Activated CD8-positive, alpha-beta memory T cell treated with anti-CD3 and anti-CD28 coated beads for 1 hour (primary cell): ENCODE data around the gene FASTKD3.
"Not testable (repeated sequence)": the region's sequence is repeated elsewhere in the genome, so short reads cannot be mapped to it uniquely, and the experiment has no call there.

ENCODE experiments used
- DNase-seq, 2 donors: peaks; one replicate each; pipeline ENCODE4 v3.0.0-alpha.2; 2020; ENCODE audit warnings: low read depth in 1 of 2; ENCODE audit errors: extremely low read depth in 1 of 2

The FASTKD3 gene

GRCh38 chr5:7868773-7869473 lies at the start of gene FASTKD3, which contains the start of gene MTRR:
FASTKD3 (minus strand) TSS chr5:7869031; CDS start chr5:7868083, 948 bp downstream.
MTRR (plus strand) TSS chr5:7869148; CDS start chr5:7870795, 1,647 bp downstream.
- peak; percentile 69 to 83 for DNase-seq

- DNase-seq = no peak
Measured at GRCh38 chr5:7917130-7918123, 48.6 kb upstream of the FASTKD3 start.

GRCh38 chr5:7916171-7916804 lies 47.5 kb upstream of the FASTKD3 start:
- no peak for DNase-seq

GRCh38 chr5:7911429-7911771 lies 42.6 kb upstream of the FASTKD3 start:
- not testable (repeated sequence) for DNase-seq

GRCh38 chr5:7910738-7911428 lies 42.1 kb upstream of the FASTKD3 start:
- no peak for DNase-seq

GRCh38 chr5:7908317-7908716 lies 39.5 kb upstream of the FASTKD3 start:
- DNase-seq = no peak

- DNase-seq = no peak
Measured at GRCh38 chr5:7907612-7908011, 38.8 kb upstream of the FASTKD3 start.

GRCh38 chr5:7904170-7904569 lies 35.3 kb upstream of the FASTKD3 start:
- DNase-seq = no peak

- no peak for DNase-seq
Measured at GRCh38 chr5:7902666-7903625, 34.1 kb upstream of the FASTKD3 start.

- no peak for DNase-seq
Measured at GRCh38 chr5:7902201-7902600, 33.4 kb upstream of the FASTKD3 start.

GRCh38 chr5:7897014-7897600 lies 28.3 kb upstream of the FASTKD3 start:
- no peak for DNase-seq

- no peak for DNase-seq
Measured at GRCh38 chr5:7894860-7895259, 26.0 kb upstream of the FASTKD3 start.

- DNase-seq = no peak
Measured at GRCh38 chr5:7894439-7894838, 25.6 kb upstream of the FASTKD3 start.

- no peak for DNase-seq
Measured at GRCh38 chr5:7888901-7889300, 20.1 kb upstream of the FASTKD3 start.

GRCh38 chr5:7886849-7887475 lies 18.1 kb upstream of the FASTKD3 start:
- no peak for DNase-seq

GRCh38 chr5:7884491-7885267 lies 15.8 kb upstream of the FASTKD3 start:
- DNase-seq = no peak

GRCh38 chr5:7882926-7883325 lies 14.1 kb upstream of the FASTKD3 start:
- no peak for DNase-seq

- no peak for DNase-seq
Measured at GRCh38 chr5:7881816-7882215, 13.0 kb upstream of the FASTKD3 start.
